Putamen (tissue), 1 donor: ENCODE measurements around the gene PEMT.

Experiments
- DNase-seq: peaks from one replicate; pipeline ENCODE4 v3.0.0-alpha.2; 2016; ENCODE audit warnings: low spot score

PEMT gene

GRCh38 chr17:17605083-17605728, 13.7 kb upstream of the PEMT start:
- no peak for DNase-seq

DNA sequence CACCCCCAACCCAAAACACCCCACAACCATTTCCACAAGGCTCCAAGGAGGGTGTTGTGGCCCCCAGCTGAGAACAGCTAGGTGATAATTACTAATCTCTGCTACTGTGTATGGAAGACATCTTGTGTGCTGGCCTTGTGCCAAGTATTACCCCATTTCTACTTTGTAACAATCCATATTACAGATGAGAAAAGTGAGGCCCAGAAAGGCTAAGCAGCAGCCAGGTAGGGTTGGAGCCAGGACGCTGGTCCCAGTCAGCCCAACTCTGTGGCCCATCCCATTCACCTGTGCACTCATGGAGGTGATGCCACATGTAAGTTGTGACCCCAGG, 12.4 kb upstream of the PEMT start:
- DNase-seq, result no peak

DNA sequence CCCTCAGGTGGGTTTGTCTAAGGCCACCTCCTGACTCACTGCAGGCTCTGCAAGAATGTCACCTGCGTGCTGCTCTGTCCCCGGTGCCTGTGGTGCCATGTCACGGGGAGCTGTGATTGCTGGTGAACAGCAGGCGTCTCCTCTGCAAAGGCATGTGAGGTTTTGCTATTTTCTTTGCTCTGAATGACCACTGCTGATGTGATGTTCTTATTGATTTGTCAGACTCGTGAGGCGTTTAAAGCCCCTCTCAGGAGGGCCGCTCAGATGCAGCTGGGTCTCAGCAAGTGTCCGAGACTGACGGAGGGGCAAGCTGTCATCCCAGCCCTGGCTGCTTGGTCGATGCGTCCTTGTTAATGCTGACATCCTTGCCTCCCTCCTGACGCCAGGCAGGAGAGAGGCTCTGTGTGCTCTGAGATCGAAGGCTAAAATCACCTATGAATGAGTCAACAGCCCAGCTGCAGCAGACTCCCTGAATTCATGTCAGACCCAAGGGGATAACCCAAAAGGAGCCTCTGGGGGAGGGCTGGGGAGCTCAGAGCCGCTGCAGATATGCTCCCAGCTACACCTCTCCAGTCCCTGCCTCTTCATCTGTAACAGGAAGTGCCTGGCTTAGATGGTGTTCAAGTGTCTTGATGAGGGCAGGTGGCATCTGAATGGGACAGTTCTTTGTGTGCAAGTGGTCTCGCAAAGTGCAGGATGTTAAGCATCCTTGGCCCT, 11.8 kb upstream of the PEMT start:
- DNase-seq, result no peak

GRCh38 chr17:17599965-17600364, 8.5 kb upstream of the PEMT start:
- no peak for DNase-seq

DNA sequence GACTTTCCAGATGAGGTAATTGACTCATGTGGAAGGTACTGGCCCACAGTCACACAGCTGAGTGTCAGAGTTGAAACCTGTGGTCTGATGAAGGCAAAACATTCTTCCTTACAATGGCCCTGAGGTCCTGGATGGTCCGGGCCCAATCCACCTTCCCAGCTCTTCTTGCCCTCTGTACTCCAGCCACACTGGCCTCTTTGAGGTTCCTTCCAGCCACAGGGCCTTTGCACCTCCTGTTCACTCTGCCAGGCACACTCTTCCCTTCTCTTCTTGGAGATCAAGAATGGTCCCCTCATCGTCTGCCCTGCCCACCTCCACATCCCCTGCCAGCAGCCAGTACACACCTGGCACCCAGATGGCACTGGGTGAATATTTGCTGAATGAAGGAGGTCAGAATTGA, 6.5 kb upstream of the PEMT start:
- DNase-seq, result no peak

GRCh38 chr17:17595755-17596154, 4.2 kb upstream of the PEMT start:
- DNase-seq, result no peak

DNA sequence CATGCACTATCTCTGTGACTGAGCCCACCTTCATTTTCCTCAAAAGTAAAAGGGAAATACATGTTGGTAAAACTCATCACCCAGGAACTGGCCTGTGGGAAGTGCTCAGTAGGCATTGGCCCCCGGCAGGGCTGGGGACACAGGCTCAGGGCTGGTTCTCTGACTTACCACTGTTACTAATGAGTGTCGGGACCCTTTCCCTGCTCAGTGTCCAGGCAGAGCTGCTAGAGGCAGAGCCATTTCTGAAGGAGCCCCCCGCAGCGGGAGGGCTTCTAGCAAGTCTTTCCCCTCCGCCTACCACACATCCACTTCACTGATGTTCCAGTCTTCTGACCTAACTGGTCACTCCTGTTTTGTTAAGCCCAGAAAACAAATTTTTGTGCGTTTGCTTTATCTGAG, 1.7 kb upstream of the PEMT start:
- DNase-seq, result no peak

DNA sequence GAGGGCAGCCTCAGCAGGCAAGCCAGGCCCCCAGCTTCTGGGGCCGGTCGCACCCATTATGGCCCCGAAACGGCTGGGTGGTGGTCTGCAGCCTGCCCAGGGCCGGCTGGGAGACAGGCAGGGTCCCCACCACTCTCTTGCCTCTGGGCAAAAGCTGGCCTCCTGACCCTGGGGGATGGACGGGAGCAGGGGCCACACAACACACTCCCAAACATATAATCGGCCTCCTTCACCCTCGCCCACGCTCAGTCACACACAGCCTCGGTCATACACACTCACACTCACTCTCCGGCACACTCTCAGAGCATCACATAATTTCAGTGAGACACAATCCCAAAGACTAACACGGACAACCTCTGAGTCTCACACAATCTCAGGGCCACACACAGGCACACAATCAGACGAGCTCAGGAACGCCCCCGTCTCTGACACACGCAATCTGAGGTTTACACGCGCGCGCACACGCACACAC, 589 bp downstream of the PEMT start:
- DNase-seq, result no peak

DNA sequence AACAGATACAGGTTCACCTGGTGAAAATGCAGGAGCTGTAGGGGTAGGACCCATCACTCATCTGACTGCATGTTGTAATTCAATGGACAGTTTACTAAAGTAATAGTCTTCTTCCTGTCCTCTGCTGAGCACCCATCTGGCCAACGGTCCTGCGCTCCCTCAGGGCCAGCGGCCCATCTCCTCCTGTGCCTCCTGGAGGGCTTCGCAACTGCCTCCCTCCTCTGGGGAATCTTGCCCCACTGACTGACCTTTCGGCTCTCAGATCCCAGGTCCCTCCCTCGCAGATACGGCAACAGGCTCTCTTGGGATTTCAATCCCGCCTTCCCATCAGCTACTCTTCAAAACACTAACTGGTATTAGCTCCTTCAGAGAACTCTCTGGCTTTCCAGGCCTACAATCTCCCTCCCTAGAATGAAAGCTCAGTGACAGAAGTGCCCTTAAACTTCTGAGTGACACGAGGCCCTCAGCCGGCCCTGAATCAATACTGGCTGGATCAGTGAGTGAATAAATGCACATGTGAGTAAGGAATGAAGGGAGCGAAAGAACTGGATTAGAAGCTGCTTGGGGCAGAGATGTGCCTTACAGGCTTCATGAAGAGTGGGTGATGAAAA, 1.3 kb downstream of the PEMT start:
- no peak for DNase-seq

- DNase-seq, result no peak
Measured at GRCh38 chr17:17587614-17588337, 3.7 kb downstream of the PEMT start.

DNA sequence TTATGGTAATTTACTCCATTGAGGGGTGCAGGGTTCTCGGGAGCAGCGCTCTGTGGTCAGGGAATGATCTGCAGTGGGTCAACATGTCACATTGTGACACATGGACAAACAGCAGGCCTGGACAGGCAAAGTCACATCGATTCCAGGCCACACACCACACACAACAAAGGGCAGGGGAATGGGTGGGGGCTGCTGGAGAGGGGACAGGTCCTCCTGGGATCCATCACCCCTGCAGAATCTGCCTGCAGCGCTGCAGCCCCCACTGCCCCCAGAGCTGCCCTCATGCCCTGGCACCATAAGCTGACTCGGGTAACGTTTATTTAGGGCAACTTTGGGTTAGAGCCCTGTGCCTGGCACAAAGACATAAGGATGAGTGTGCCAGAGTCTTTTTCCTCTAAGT, 9.1 kb downstream of the PEMT start:
- no peak for DNase-seq

DNA sequence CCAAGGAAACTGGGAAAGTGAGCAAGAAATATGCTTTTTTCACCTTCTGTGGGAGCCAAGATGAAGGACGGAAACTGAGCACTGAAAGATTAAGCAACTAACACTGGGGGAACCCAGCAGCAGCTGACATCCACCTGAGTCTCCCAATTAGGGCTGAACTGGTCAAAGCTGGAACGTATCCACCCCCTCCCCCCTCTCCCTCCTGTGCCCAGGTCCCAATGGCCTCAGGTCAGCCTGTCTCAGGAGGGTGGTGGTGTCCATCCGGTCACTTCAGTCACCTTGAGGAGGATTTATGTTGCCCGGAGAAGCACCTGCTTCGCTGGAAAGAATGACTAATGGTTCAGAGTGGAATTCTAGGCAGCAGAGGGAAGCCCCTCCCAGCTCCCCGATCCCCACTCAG, 10.0 kb downstream of the PEMT start:
- DNase-seq, result no peak

DNA sequence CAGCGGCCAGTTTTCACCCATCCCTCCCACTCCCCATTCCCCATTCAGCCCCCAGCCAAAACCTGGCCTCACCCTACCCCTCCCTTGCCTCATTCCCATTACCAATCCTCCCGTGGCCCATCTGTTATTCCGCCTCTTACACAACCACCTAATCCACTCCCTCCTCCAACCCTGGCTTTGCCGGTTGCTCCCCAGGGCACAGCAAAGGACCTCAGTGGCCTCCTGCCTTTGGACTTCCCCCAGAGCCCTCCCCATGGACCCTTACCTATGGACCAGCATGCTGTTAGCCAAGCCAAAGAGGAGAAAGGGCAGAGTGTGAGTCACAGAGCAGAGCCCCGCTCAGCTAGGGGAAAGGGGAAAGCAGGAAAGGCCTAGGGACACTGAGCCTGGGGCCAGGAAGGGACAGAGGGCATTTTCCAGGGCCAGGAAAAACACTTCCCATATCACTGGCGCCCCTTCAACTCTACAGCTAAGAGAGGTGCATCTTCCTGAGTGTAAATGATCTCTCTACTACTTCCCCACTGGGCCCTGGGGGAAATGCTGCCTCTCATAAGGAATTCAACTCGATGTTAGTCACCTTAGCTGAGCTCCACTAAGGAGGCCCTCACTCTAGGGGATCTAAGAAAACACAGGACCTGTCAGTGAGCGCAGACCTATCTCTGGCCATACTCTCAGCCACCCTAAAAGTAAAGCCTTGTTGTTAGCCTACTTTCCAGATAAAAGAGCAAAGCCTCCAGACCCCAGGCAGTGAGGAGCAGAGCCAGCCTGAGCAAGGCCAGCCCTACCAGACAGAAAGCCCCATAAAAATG, 10.6 kb downstream of the PEMT start:
- DNase-seq, result no peak

GRCh38 chr17:17579691-17580090, 11.8 kb downstream of the PEMT start:
- DNase-seq, result no peak

GRCh38 chr17:17577373-17577772, 14.1 kb downstream of the PEMT start:
- no peak for DNase-seq

DNA sequence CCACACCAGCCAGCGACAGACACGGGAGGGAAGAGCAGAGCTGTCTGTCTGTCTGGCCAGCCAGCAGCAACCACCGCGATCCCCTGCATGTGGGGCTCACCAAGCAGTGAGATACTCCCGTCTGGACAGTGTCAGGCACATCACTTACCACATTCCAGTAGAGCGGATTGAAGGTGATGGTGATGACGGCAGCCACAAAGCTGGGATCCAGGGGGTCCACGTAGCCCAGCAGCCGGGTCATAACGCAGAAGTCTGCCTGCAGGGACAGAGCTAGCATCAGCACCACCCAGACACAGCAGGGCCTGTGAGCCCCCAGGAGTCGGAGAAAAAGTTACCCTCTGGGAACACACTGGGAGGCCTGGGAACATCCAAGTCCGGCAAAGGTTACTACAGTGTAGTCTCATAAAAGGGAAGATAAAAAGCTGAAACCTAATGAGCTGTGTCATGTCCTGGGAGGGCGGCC, 14.7 kb downstream of the PEMT start:
- no peak for DNase-seq

- no peak for DNase-seq
Measured at GRCh38 chr17:17575360-17576251, 15.9 kb downstream of the PEMT start.

DNA sequence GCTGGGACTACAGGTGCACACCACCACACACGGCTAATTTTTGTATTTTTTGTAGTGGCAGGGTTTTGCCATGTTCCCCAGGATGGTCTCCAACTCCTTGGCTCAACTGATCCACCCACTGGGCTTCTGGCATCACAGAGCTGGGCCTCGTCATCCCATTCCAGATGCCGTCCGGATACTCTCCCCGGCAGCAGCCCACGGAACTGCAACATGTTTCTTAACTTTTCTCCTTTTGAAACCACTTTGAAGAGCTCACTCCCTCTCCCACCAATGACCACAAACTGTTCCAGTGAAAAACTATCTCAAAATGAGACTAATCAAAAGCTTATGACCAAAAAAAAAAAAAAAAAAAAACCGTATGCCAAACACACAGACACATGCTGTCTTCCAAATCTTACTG, 17.6 kb downstream of the PEMT start:
- no peak for DNase-seq

GRCh38 chr17:17572010-17572785, 19.3 kb downstream of the PEMT start:
- DNase-seq, result no peak
